Hair follicle dermal papilla cell (primary cell): Measurements from ENCODE around the gene LAMTOR3. TPM values are rescaled to one million over a fixed set of nuclear protein-coding genes. Genes with fewer than 3 reads are reported as not detected.

Experiments used
- total RNA-seq: library from RNA; depleted of rRNA; stranded (reverse); fragments of >200 nt; gene quantifications from 2 replicates; pipeline ENCODE4 v1.2.3, GENCODE V29; 2012

The LAMTOR3 gene
- total RNA-seq = 35.9 and 41.5 TPM in 2 replicates

GRCh38 chr4:99894161-99894997 lies at the start of gene LAMTOR3:
Gene LAMTOR3, minus strand, starts transcription at chr4:99894427. Its CDS starts 464 bp downstream, at chr4:99893963.

Other genes with a start within 250 kb of the LAMTOR3 start
- gene C4orf54, start 236.6 kb downstream of the LAMTOR3 start, total RNA-seq = under 0.01 TPM in 1 of 2 replicates, not detected in the other
- not detected in 2 replicates for gene DAPP1, start 77.6 kb downstream of the LAMTOR3 start, total RNA-seq
- 37.0 and 43.3 TPM in 2 replicates for gene DNAJB14, start 52.2 kb upstream of the LAMTOR3 start, total RNA-seq
- 85.7 and 99.5 TPM in 2 replicates for gene H2AZ1, start 55.8 kb upstream of the LAMTOR3 start, total RNA-seq